Activated naive CD4-positive, alpha-beta T cell treated with anti-CD3 and anti-CD28 coated beads for 36 hours (primary cell): ENCODE measurements around the gene CASTOR1. TPM values are rescaled to one million over a fixed set of nuclear protein-coding genes. Genes with fewer than 3 reads are reported as not detected.
"Not testable (repeated sequence)": the region's sequence is repeated elsewhere in the genome, so short reads cannot be mapped to it uniquely, and the experiment has no call there.

Source experiments
- CTCF ChIA-PET: fragments of 350-600 bp; sonication (Branson Sonifier 250); formaldehyde crosslinking; loops from one replicate; lab custom pipeline; 2021; ENCODE audit warnings: antibody characterized with exemption; lab: Charles Lee
- DNase-seq: peaks from one replicate; pipeline ENCODE4 v3.0.0-alpha.2; 2020
- H3K27ac Mint-ChIP-seq: one replicate; pipeline ENCODE4 v1.8.0; 2021; ENCODE audit warnings: mild to moderate bottlenecking, mixed read lengths
- H3K27me3 Mint-ChIP-seq: one replicate; pipeline ENCODE4 v1.8.0; 2021; ENCODE audit warnings: low read depth, mixed read lengths
- H3K36me3 Mint-ChIP-seq: one replicate; pipeline ENCODE4 v1.8.0; 2021; ENCODE audit warnings: low read depth, mixed read lengths
- H3K4me1 Mint-ChIP-seq: one replicate; pipeline ENCODE4 v1.8.0; 2021; ENCODE audit warnings: low read depth, mixed read lengths
- H3K4me3 Mint-ChIP-seq: one replicate; pipeline ENCODE4 v1.8.0; 2021; ENCODE audit warnings: mild to moderate bottlenecking, moderate library complexity, mixed read lengths
- H3K9me3 Mint-ChIP-seq: one replicate; pipeline ENCODE4 v1.8.0; 2021; ENCODE audit warnings: mixed read lengths
- intact Hi-C: fragments of 100-400 bp; cut with micrococcal nuclease; formaldehyde crosslinking; loops from one replicate; pipeline ENCODE4 v1.15.1; 2023
- total RNA-seq, 2 experiments: library from RNA; stranded (reverse); gene quantifications; one replicate each; pipeline ENCODE4 v1.2.3, GENCODE V29; 2021

CASTOR1 gene
- 1 to 10 TPM; 2.1 to 3.8 TPM for total RNA-seq

DNA sequence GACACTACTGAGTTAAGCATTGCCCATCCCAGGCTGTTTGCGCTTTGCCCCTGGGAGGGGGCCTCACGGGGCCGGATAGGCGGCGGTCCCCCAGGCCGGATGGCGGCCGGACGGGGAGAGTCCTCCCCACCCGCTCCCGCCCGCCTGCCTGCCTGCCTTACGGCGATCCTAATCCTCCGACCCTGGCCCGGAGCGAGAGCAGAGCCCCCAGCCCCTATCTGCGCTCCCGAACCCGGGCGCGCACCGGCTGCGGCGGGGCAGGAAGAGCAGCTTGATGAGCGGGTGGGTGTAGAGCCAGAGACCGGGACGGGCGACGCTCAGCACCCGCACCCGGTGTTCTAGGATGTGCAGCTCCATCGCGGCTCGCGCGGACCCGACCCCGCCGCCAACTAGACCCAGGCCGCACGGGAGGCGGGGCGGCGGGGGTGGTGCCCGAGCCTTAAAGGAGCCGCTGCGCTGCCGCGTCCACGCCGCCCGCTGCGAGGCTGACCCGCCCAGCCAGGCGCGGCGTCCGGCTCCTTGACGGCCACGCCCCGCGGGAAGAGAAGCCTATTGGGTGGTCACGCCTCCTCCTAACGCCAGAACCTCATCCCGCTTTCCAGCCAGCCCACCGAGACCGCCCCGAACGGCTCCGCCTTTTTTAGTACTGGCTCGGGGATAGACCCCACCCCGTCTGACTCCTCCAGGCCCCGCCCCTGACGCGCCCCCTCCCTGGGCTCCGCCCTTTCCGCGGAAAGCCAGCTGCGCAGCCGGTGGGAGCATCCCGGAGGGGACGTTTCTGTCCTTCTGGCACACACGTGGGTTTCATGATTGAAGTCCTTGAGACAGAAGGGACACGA lies at the start of gene CASTOR1:
TSS of gene CASTOR1 (minus strand) at position 365 of the 839 bp plus-strand sequence. CDS start at position 357, 8 bp downstream.
- H3K27ac Mint-ChIP-seq = peak within 1 kb of the TSS; percentile 8
- peaks cover 4% of the 10 kb centered on the region for H3K36me3 Mint-ChIP-seq
- peaks cover 31% of the 10 kb centered on the region for H3K4me1 Mint-ChIP-seq
- peak within 1 kb of the TSS; percentile 77 for H3K4me3 Mint-ChIP-seq
- H3K9me3 Mint-ChIP-seq = no peaks in the 10 kb centered on the region
- peak; percentile 93 for DNase-seq
- CTCF ChIA-PET = interaction anchor here (0.7 to 8.0 kb wide), 21 partner anchors 9 to 195 kb away, joined by 3 to 287 read pairs (median 14); partner anchors contain the start of genes RNF215, SEC14L2 and TBC1D10A
- no peaks in the 10 kb centered on the region for H3K27me3 Mint-ChIP-seq
- intact Hi-C loops = loop anchor here (1.0 to 2.0 kb wide), 4 partner anchors 15 to 135 kb away; partner anchors contain the start of genes SF3A1 and TBC1D10A

DNA sequence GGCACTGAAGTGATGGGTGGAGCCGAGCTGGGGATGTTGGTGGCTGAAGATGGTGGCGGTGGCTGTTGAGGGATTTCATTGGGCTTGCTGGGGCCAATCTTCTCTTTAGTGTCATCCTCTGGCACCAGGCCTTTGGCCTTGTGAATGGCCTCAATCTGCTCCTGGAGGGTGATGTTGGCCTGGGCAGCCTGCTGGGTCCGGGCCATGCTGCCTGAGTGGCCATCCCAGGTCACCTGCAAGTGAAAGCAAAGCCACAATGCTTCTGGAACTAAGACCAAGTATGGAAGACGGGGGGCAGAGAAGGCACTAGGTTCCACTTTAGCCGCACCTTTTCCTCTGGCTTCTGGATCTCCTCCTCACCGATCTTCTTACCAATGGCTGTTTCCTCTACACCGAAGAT lies 49.5 kb upstream of the CASTOR1 start:
- Mint-ChIP-seq H3K27ac (no peak overlapping the region), H3K4me1 (peaks cover 25% of the 10 kb centered on the region), H3K36me3 (peaks cover 78% of the 10 kb centered on the region), H3K4me3 (no peak overlapping the region), H3K27me3 (no peaks in the 10 kb centered on the region), H3K9me3 (no peaks in the 10 kb centered on the region)
- no peak for DNase-seq
- intact Hi-C loops = no loop called here
- CTCF ChIA-PET = no interaction called here

DNA sequence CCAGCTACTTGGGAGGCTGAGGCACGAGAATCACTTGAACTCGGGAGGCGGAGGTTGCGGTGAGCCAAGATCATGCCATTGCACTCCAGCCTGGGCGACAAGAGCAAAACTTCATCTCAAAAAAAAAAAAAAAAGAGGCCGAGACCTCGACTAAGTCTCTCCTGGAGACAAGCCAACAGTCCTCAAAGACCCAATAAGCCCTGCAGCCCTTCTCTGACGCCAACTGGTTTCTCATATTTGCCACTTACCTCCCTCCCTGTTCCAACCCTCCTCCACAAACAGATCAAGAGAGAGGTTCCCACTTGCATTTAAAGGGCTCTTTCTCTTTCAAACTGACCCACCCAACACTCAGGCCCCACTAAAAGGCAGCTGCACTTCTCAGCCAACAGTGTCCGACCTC lies 49.0 kb upstream of the CASTOR1 start:
- H3K9me3 Mint-ChIP-seq, DNase-seq, H3K27me3 Mint-ChIP-seq, H3K27ac Mint-ChIP-seq, H3K4me3 Mint-ChIP-seq, CTCF ChIA-PET, intact Hi-C loops: not testable (repeated sequence)
- H3K4me1 Mint-ChIP-seq = peaks cover 28% of the 10 kb centered on the region
- H3K36me3 Mint-ChIP-seq = peaks cover 78% of the 10 kb centered on the region

DNA sequence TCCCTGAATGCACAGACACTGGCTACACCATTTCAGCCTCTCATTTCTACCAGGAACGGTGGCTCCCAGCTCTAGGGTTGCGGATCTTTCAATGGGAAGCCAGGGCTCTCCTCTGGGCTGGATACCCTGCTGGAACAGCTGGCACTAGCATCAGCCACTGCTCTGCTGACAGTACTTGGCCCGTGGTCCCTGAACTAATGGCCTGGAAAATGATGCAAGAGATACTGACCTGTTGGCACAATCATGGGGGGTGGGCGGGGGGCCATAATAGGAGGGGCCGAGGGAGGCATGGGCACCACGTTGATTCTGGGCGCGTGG lies 48.1 kb upstream of the CASTOR1 start:
- Mint-ChIP-seq H3K36me3 (peaks cover 80% of the 10 kb centered on the region), H3K9me3 (no peaks in the 10 kb centered on the region), H3K27ac (peak overlapping the region; percentile 36), H3K4me1 (peaks cover 33% of the 10 kb centered on the region), H3K4me3 (no peak overlapping the region), H3K27me3 (no peaks in the 10 kb centered on the region)
- intact Hi-C loops = no loop called here
- DNase-seq = no peak
- CTCF ChIA-PET = interaction anchor here (0.6 kb wide), 1 partner anchor 49 kb away, joined by 3 read pairs; no protein-coding TSS in a partner anchor

DNA sequence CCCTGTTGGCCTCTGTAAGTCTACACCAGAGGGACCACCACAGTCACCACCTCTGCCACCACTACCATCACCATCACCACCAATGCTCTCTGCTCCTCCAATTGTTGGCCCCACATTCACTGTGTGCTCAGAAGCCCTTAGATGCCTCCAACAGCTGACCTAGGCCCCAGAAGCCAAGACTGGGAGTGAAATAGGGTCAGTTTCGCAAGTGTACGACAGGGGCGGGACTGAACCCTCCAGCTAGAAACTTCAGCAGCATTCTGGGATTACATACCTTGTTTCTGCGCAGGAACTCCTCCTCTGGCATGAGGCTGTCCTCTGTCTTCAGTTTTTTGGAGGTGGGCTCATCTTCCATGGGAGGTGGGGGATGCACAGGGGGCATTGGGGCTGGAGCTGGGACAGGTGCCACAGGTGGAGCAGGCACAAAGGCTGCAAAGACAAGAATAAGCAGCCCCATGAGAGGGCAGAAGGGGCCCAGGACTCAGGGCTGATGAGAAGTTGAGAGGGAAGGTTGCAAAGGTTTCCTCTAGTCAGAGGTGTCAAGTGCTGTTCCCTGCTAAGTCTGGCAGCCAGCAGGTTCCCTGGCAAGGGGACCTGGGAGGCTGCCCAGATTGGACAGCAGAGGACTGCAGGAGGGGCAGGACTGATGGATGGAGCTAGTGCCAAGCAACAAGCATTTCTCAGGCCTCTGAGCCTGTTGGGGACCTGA lies 47.6 kb upstream of the CASTOR1 start:
- intact Hi-C loops = no loop called here
- H3K27me3 Mint-ChIP-seq = no peaks in the 10 kb centered on the region
- H3K4me1 Mint-ChIP-seq = peaks cover 33% of the 10 kb centered on the region
- H3K36me3 Mint-ChIP-seq = peaks cover 80% of the 10 kb centered on the region
- H3K9me3 Mint-ChIP-seq = no peaks in the 10 kb centered on the region
- DNase-seq = no peak
- CTCF ChIA-PET = interaction anchor here (1.3 kb wide), 1 partner anchor 48 kb away, joined by 8 read pairs; no protein-coding TSS in a partner anchor
- H3K27ac Mint-ChIP-seq = peak overlapping the region; percentile 36
- H3K4me3 Mint-ChIP-seq = no peak overlapping the region

DNA sequence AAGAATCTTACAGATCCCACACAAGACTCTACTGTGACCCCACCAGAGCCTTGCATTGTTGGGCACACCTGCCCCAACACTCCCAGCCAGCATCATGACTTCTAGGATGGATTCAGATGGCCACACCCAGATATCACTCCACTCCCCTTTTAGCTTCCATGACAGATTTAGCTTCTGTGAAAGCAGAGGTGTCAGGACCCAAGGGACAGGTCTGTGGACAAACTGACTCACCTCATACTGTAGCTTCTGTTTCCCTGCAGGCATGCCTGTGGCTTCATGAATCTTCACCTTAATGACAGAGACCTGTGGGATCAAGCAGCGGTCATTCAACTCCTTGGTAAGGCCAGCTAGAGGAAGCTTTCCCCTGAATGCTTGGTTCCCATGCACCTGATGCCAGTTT lies 45.9 kb upstream of the CASTOR1 start:
- Mint-ChIP-seq H3K36me3 (peaks cover 74% of the 10 kb centered on the region), H3K9me3 (no peaks in the 10 kb centered on the region), H3K27me3 (no peaks in the 10 kb centered on the region), H3K27ac (peak overlapping the region; percentile 83), H3K4me3 (no peak overlapping the region), H3K4me1 (peaks cover 33% of the 10 kb centered on the region)
- CTCF ChIA-PET = interaction anchor here (1.3 kb wide), 1 partner anchor 13 kb away, joined by 3 read pairs; no protein-coding TSS in a partner anchor
- no peak for DNase-seq
- intact Hi-C loops = no loop called here

DNA sequence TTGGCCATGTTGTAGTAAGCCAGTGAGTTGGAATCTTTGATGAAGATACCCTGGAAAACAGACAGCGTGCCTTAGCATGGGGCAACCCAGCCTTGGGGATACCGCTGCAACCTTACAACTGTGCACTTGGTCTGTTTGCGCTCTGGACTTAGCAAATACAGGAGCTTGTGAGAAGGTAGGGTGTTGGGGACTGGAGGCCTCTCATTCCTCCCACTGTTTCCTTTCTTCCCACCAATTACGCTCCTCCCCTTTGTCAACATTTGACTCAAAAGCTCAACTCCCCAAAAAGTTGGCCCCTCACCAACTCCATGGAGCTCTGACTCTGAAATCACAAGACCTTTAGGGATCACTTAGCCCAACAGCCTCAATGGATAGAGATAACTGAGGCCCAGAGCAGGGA lies 45.3 kb upstream of the CASTOR1 start:
- H3K4me1 Mint-ChIP-seq = peaks cover 33% of the 10 kb centered on the region
- no peaks in the 10 kb centered on the region for H3K27me3 Mint-ChIP-seq
- H3K36me3 Mint-ChIP-seq = peaks cover 70% of the 10 kb centered on the region
- intact Hi-C loops = no loop called here
- no peak for DNase-seq
- no peaks in the 10 kb centered on the region for H3K9me3 Mint-ChIP-seq
- CTCF ChIA-PET = interaction anchor here (0.7 to 1.3 kb wide), 2 partner anchors 11 to 14 kb away, joined by 3 read pairs; no protein-coding TSS in a partner anchor
- no peak overlapping the region for H3K4me3 Mint-ChIP-seq
- peak overlapping the region; percentile 83 for H3K27ac Mint-ChIP-seq

DNA sequence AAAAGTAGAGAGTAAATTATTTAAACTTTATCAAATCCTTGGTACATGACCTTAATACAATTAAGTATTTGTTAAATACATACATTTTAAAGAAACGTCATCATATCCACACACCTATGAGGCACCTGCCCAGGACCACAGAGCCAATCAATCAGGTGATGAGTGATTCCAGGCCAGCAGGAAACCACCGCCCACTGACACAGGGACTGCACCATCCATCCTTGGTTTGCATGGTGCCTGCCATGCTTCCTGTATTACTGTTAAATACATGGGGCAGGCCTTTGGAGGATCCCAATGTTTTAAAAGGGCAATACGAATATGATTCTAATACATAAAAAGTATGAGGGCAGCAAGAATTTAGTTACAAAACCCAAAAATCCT lies 44.4 kb upstream of the CASTOR1 start:
- intact Hi-C loops = no loop called here
- Mint-ChIP-seq H3K27ac (peak overlapping the region; percentile 78), H3K27me3 (no peaks in the 10 kb centered on the region), H3K4me3 (no peak overlapping the region), H3K36me3 (peaks cover 64% of the 10 kb centered on the region), H3K9me3 (no peaks in the 10 kb centered on the region), H3K4me1 (peaks cover 33% of the 10 kb centered on the region)
- CTCF ChIA-PET = interaction anchor here (0.5 kb wide), 1 partner anchor 20 kb away, joined by 3 read pairs; no protein-coding TSS in a partner anchor
- DNase-seq = peak; percentile 73

DNA sequence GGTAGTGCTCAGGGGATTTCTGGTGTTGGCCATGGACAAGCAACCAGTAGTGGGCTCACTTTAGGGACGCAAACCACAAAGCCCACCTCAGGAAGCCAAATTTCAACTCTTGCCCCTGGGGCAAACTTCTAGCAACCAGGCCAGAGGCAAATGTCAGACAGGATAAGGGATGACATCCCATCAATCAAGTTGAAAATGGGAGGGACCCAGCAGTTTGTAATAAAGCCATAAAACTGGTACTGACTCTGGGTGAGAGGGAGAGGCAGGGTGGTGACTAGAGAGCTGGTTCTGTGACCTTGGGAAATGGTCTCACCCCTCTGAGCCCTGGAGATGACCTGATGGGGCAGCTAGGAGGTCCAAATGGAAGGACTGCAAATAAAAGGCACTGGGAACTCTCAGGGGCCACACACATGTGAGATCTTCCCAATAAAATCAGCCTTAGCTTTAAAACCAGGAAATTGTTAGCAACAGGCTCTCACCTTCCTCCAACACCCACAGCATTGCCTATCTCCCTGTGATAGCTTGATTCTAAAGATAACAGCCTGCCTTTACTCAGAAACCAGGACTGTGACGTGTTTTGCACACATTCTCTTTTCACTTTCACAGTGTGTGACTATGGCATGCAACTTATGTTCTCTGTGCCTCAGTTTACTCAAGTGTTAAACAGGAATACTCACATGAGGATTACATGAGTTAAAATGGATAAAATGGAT lies 43.8 kb upstream of the CASTOR1 start:
- intact Hi-C loops = no loop called here
- peaks cover 33% of the 10 kb centered on the region for H3K4me1 Mint-ChIP-seq
- no peak overlapping the region for H3K4me3 Mint-ChIP-seq
- H3K9me3 Mint-ChIP-seq = no peaks in the 10 kb centered on the region
- CTCF ChIA-PET = interaction anchor here (0.8 to 4.3 kb wide), 2 partner anchors 37 to 45 kb away, joined by 3 to 18 read pairs; partner anchors contain the start of gene CASTOR1
- no peaks in the 10 kb centered on the region for H3K27me3 Mint-ChIP-seq
- H3K27ac Mint-ChIP-seq = peak overlapping the region; percentile 78
- H3K36me3 Mint-ChIP-seq = peaks cover 61% of the 10 kb centered on the region
- DNase-seq = no peak

DNA sequence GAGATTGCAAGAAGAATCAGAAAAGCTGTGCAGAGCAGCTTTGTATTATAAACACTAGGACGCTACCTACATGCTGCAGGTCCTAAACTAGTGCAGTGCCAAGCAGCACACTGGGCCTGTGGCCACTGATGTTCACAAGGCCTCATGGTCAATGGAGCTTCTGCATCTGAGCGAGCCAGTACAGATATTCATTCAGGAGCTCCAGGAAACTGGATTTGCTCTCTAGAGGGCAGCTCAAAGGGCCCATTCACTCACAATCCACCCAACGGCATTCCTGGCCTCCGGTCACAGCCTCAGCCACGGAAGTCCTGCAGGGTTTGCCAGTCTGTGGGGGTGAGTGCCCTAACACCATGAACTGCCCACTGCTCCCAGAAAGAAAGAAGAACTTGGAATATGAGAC lies 43.2 kb upstream of the CASTOR1 start:
- intact Hi-C loops = no loop called here
- Mint-ChIP-seq H3K27me3 (no peaks in the 10 kb centered on the region), H3K27ac (peak overlapping the region; percentile 78), H3K4me3 (no peak overlapping the region), H3K9me3 (no peaks in the 10 kb centered on the region), H3K4me1 (peaks cover 37% of the 10 kb centered on the region), H3K36me3 (peaks cover 56% of the 10 kb centered on the region)
- CTCF ChIA-PET = interaction anchor here (0.7 to 4.3 kb wide), 3 partner anchors 37 to 52 kb away, joined by 3 to 18 read pairs (median 4); partner anchors contain the start of gene CASTOR1
- DNase-seq = no peak

DNA sequence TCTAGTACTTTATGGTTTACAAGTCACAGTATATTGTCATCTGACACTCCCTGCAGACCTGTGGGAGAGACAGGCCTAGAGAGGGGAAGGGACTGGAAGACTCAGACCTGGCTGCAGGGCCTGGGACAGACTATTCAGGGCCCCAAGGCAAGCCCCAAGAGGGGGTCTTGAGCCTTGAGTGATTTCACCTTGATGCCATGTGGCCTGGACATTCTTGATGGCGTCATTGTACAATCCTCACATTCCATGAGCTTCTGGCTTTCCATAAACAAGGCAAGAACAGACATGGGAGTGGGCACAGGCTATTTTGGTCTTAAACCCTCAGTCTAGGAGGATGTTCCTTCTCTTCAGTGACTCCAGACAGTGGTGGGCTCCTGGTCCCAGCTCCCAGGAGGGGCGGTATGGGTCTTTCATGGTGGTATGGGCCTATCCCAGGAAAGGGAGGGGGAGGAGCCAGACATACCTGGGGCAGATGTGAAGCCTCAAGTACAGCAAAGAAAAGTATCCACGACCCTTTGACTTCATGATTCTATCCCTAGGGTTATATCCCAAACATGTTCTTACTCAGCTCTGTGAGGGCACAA lies 39.3 kb upstream of the CASTOR1 start:
- intact Hi-C loops = no loop called here
- Mint-ChIP-seq H3K9me3 (no peaks in the 10 kb centered on the region), H3K27me3 (no peaks in the 10 kb centered on the region), H3K27ac (peak overlapping the region; percentile 46), H3K36me3 (peaks cover 22% of the 10 kb centered on the region), H3K4me3 (no peak overlapping the region), H3K4me1 (peaks cover 42% of the 10 kb centered on the region)
- CTCF ChIA-PET = interaction anchor here (1.0 to 2.6 kb wide), 4 partner anchors 18 to 208 kb away, joined by 3 to 19 read pairs (median 3); partner anchors contain the start of gene CASTOR1
- no peak for DNase-seq
